GM12878 (cell line): Measurements from ENCODE around the gene TRAIP. TPM values are rescaled to one million over a fixed set of nuclear protein-coding genes. Genes with fewer than 3 reads are reported as not detected.

Experiments
- ATAC-seq: fragments of 200-7000 bp; cut with Tn5 transposase; 3 replicates; pipeline ENCODE4 v1.9.1; 2020; ENCODE audit warnings: mild to moderate bottlenecking, moderate library complexity
- BruUV-seq: library from RNA; stranded (reverse); fragments of 400-500 nt; replicated peaks from 2 replicates; lab custom pipeline; 2021; lab: Mats Ljungman, UMichigan
- CTCF ChIA-PET: fragments of 300-600 bp; sonication (Branson Sonifier 250); formaldehyde crosslinking; extraction: SDS; loops from one replicate; lab custom pipeline; 2021; ENCODE audit warnings: inconsistent platforms; lab: Yijun Ruan, JAX
- POLR2A ChIA-PET: fragments of 350-600 bp; formaldehyde crosslinking; extraction: SDS; loops from one replicate; lab custom pipeline; 2021; ENCODE audit warnings: inconsistent platforms; lab: Charles Lee
- RAD21 ChIA-PET: fragments of 300-600 bp; sonication (Branson Sonifier 250); formaldehyde crosslinking; loops from one replicate; lab custom pipeline; 2023; ENCODE audit warnings: antibody characterized with exemption; ENCODE audit not compliant: unreplicated experiment; lab: Charles Lee
- SMC1A ChIA-PET: fragments of 300-600 bp; sonication (Branson Sonifier 250); formaldehyde crosslinking; loops from one replicate; lab custom pipeline; 2023; ENCODE audit not compliant: unreplicated experiment, uncharacterized antibody; lab: Charles Lee
- DNase-seq: peaks from one replicate; pipeline ENCODE4 v3.0.0-alpha.2; 2011; ENCODE audit warnings: low read depth, low spot score
- FAIRE-seq: peaks from 3 replicates; lab custom pipeline; 2011; peaks lifted over from hg19 to GRCh38; lab: Jason Lieb, UNC
- H2AFZ ChIP-seq: 2 replicates; pipeline ENCODE4 v1.6.0; 2011; ENCODE audit warnings: low read depth, low read length, control low read depth; ENCODE audit not compliant: control insufficient read depth
- H3K27ac ChIP-seq: 2 replicates; pipeline ENCODE4 v1.5.1; 2011; ENCODE audit warnings: control low read depth; ENCODE audit not compliant: control insufficient read depth, insufficient read depth
- H3K27me3 ChIP-seq, 2 experiments: replicated peaks in 1 of 2; 2 replicates each; pipeline versions ENCODE4 v1.6.0 to v1.6.1; 2011; ENCODE audit warnings: low read length in 1 of 2; ENCODE audit not compliant: control insufficient read depth in 2 of 2, insufficient read depth in 2 of 2
- H3K36me3 ChIP-seq, 2 experiments: 2 replicates each; pipeline ENCODE4 v1.5.1; 2011; ENCODE audit warnings: low read length in 1 of 2; ENCODE audit not compliant: control insufficient read depth in 2 of 2, insufficient read depth in 2 of 2
- H3K4me1 ChIP-seq: 2 replicates; pipeline ENCODE4 v1.6.1; 2011; ENCODE audit warnings: mild to moderate bottlenecking, low read length, moderate library complexity, mixed read lengths; ENCODE audit not compliant: control insufficient read depth, insufficient read depth
- H3K4me2 ChIP-seq: 2 replicates; pipeline ENCODE4 v1.6.0; 2011; ENCODE audit warnings: control low read depth; ENCODE audit not compliant: control insufficient read depth, insufficient read depth
- H3K4me3 ChIP-seq: fragments of 200-600 bp; sonication (generic); 2 replicates; pipeline ENCODE4 v1.5.1; 2016
- H3K79me2 ChIP-seq: 2 replicates; pipeline ENCODE4 v1.6.0; 2011; ENCODE audit warnings: low read length; ENCODE audit not compliant: control insufficient read depth, insufficient read depth
- H3K9ac ChIP-seq: 2 replicates; pipeline ENCODE4 v1.8.0; 2011; ENCODE audit warnings: low read length, control low read depth, mixed read lengths; ENCODE audit not compliant: control insufficient read depth, insufficient read depth
- H3K9me3 ChIP-seq: replicated peaks from 3 replicates; pipeline ENCODE4 v1.5.1; 2011; ENCODE audit warnings: mild to moderate bottlenecking, low read length; ENCODE audit not compliant: control insufficient read depth, insufficient read depth
- H4K20me1 ChIP-seq: 2 replicates; pipeline ENCODE4 v1.6.0; 2011; ENCODE audit not compliant: control insufficient read depth, insufficient read depth
- ATF2 ChIP-seq: IDR thresholded peaks from 2 replicates; pipeline ENCODE4 v1.6.1; 2012; ENCODE audit warnings: low read length, inconsistent platforms
- CHD1 ChIP-seq: IDR thresholded peaks from 2 replicates; pipeline ENCODE4 v1.6.1; 2012; ENCODE audit warnings: low read depth, low read length, improper control_type of control experiment
- IRF4 ChIP-seq: IDR thresholded peaks from 2 replicates; pipeline ENCODE4 v1.6.1; 2011; ENCODE audit warnings: low read depth, low read length
- KDM1A ChIP-seq: fragments of 200-600 bp; sonication (generic); IDR thresholded peaks from 2 replicates; pipeline ENCODE4 v1.6.1; 2016; ENCODE audit warnings: borderline replicate concordance
- KLF5 ChIP-seq: fragments of 450-650 bp; IDR thresholded peaks from 2 replicates; pipeline ENCODE4 v1.6.1; 2014; ENCODE audit warnings: mild to moderate bottlenecking; ENCODE audit not compliant: partially characterized antibody
- MEF2B ChIP-seq: fragments of 450-650 bp; IDR thresholded peaks from 2 replicates; pipeline ENCODE4 v1.6.1; 2018; ENCODE audit warnings: mild to moderate bottlenecking, moderate library complexity; ENCODE audit not compliant: partially characterized antibody, poor library complexity, severe bottlenecking
- PAX5 ChIP-seq: IDR thresholded peaks from 2 replicates; pipeline ENCODE4 v1.6.1; 2011; ENCODE audit warnings: low read depth, low read length, borderline replicate concordance
- PAX8 ChIP-seq: fragments of 450-650 bp; IDR thresholded peaks from 2 replicates; pipeline ENCODE4 v1.6.1; 2017; ENCODE audit warnings: mild to moderate bottlenecking, moderate library complexity
- RCOR1 ChIP-seq: conservative IDR thresholded peaks from 2 replicates; pipeline ENCODE4 v1.6.1; 2012; ENCODE audit warnings: low read depth, low read length, improper control_type of control experiment
- REST ChIP-seq: IDR thresholded peaks from 2 replicates; pipeline ENCODE4 v1.6.1; 2012; ENCODE audit warnings: mild to moderate bottlenecking, low read depth, low read length
- SUZ12 ChIP-seq: fragments of 200-600 bp; sonication (generic); IDR thresholded peaks from one replicate; pipeline ENCODE4 v1.6.1; 2018; ENCODE audit warnings: antibody characterized with exemption, mild to moderate bottlenecking; ENCODE audit not compliant: unreplicated experiment
- TAF1 ChIP-seq: IDR thresholded peaks from 2 replicates; pipeline ENCODE4 v1.6.1; 2011; ENCODE audit warnings: mild to moderate bottlenecking, low read depth, low read length, borderline replicate concordance
- TARDBP ChIP-seq: IDR thresholded peaks from 2 replicates; pipeline ENCODE4 v1.6.1; 2016; ENCODE audit warnings: borderline replicate concordance
- YY1 ChIP-seq: IDR thresholded peaks from 2 replicates; pipeline ENCODE4 v1.6.1; 2011; ENCODE audit warnings: low read depth, mild to moderate bottlenecking, low read length
- ZNF217 ChIP-seq: fragments of 450-650 bp; IDR thresholded peaks from 2 replicates; pipeline ENCODE4 v1.6.1; 2017; ENCODE audit warnings: antibody characterized with exemption, mild to moderate bottlenecking
- WGBS: methylation state at CpG from one replicate; pipeline ENCODE4 v1.1.6; 2016; ENCODE audit warnings: low lambda C conversion rate; ENCODE audit not compliant: insufficient replicate concordance, insufficient coverage; ENCODE audit errors: missing lambda C conversion rate; 5-methylcytosine and 5-hydroxymethylcytosine counted together
- in situ Hi-C: fragments of 300-500 bp; cut with MboI; formaldehyde crosslinking; loops from 9 replicates; pipeline ENCODE4 v1.14.3; 2018; ENCODE audit warnings: mixed read lengths
- intact Hi-C: fragments of 100-400 bp; cut with micrococcal nuclease; formaldehyde crosslinking; loops from one replicate; pipeline ENCODE4 v1.14.2; 2022; ENCODE audit not compliant: unreplicated experiment
- polyA plus RNA-seq, 11 experiments: library from polyadenylated mRNA; depleted of rRNA in 4 of 11; unstranded in 6 of 11; stranded (reverse) in 5 of 11; fragments of >200 nt; fragmentation: Nextera tagmentation in 4 of 11; fragmentation: Illumina TruSeq in 1 of 11; extraction: Ambion mirVana in 4 of 11; extraction: Trizol in 1 of 11; gene quantifications; 1 replicate in 1 of 11; 2 replicates in 10 of 11; pipeline versions ENCODE4 v1.2.1 to v1.2.3, GENCODE V29; 2011 to 2016; ENCODE audit warnings: inconsistent platforms in 2 of 11, missing spikeins in 2 of 11, low read depth in 1 of 11
- total RNA-seq, 4 experiments: library from RNA; depleted of rRNA in 3 of 4; stranded (reverse); fragments of >200 nt in 3 of 4; fragmentation: Illumina TruSeq in 1 of 4; extraction: Trizol in 1 of 4; gene quantifications; 2 replicates each; pipeline versions ENCODE4 v1.2.1 to v1.2.3, GENCODE V29; 2013 to 2021
- TF ChIP-seq, protein P1 (sequence below): IDR thresholded peaks from 2 replicates; pipeline ENCODE4 v1.6.1; 2011; ENCODE audit warnings: low read depth, low read length, improper control_type of control experiment, borderline replicate concordance

The TRAIP gene
- total and polyA plus RNA-seq, 10 of the 15 experiments (the other 5 are each of a cell fraction or from before 2014, with no cell fraction given) = 15.9 to 37.0 (median 23.1) TPM

GRCh38 chr3:49787182-49787464 is 69.2 kb downstream of the TRAIP start (continued):
- TF ChIP-seq REST (no peak), RCOR1 (no peak), ATF2 (no peak)

DNA sequence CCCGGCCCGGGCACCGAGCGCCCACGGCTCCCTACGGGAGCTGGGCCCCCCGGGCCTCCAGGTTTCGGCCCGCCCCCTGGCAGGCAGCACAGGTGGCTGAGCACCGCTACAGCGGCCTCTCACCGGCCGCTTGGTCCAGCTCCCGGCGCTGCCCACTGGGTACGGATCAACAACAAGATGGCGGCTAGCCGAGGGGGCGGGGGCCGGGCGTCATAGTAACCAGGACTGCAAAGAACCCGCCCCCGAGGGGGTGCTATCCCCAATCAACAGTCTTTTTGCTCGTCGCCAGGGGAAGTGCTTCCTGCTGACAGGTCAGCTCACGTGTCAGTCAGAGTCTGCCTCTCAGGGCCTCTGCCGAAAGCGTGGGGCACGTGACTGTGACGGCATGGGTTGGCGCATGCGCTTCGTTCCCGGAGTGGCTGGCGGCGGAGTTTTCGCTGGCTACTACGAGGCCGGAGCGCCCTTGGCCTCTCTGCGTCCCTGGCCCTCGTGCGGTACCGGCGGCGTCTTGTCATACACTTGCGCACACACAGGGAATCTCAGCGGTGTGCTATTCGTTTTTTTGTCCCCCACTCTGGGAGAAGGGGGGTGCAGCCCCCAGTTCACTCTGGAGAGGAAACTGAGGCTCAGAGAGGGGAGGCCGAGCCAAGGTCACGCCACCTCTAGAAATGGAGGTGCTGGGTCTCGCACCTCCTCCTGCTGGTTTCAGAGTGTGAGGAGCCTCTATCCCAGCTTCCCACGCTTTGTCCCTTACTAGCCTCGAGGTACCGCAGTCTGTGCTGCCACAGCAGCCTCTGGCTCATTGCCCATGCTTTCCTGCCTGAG is 69.8 kb downstream of the TRAIP start, which contains the start of gene IP6K1:
Gene IP6K1, minus strand, starts transcription at position 186 of the 825 bp plus-strand sequence. CDS start 38,502 bp downstream, outside the sequence.
- WGBS = 2% methylated on average over 49 of the region's 55 CpGs
- H3K4me2 ChIP-seq = peak within 1 kb of the TSS; percentile 75
- H3K4me3 ChIP-seq = peak within 1 kb of the TSS; percentile 96
- SMC1A ChIA-PET = interaction anchor here (0.6 to 1.3 kb wide), 2 partner anchors 13 to 20 kb away, joined by 3 read pairs; partner anchors contain the start of gene CDHR4
- H3K36me3 ChIP-seq = no peaks in the 10 kb centered on the region
- POLR2A ChIA-PET = interaction anchor here (0.6 to 3.0 kb wide), 6 partner anchors 17 to 284 kb away, joined by 3 to 15 read pairs (median 3); partner anchors contain the start of genes INKA1 and TRAIP
- peaks cover 9% of the 10 kb centered on the region for H3K4me1 ChIP-seq
- H3K9me3 ChIP-seq = no peaks in the 10 kb centered on the region
- H3K27me3 ChIP-seq = no peaks in the 10 kb centered on the region
- intact Hi-C loops (loop anchor here (5.0 kb wide), 1 partner anchor 64 kb away; the partner anchor contains the start of gene GMPPB), in situ Hi-C loops (no loop called here)
- H3K27ac ChIP-seq = peak within 1 kb of the TSS; percentile 62
- FAIRE-seq = peak; percentile 100
- H2AFZ ChIP-seq = peak within 1 kb of the TSS; percentile 80
- no TSS peak for BruUV-seq
- RAD21 ChIA-PET = interaction anchor here (0.5 to 2.5 kb wide), 7 partner anchors 17 to 961 kb away, joined by 3 to 14 read pairs (median 4); partner anchors contain the start of genes INKA1 and UBA7
- H3K9ac ChIP-seq = peak within 1 kb of the TSS; percentile 87
- CTCF ChIA-PET = interaction anchor here (0.5 to 2.0 kb wide), 9 partner anchors 16 to 295 kb away, joined by 3 to 9 read pairs (median 4); partner anchors contain the start of genes INKA1, MON1A and UBA7
- peak; percentile 99 for DNase-seq
- ATAC-seq = peak; percentile 99
- no peaks in the 10 kb centered on the region for H4K20me1 ChIP-seq
- H3K79me2 ChIP-seq = peaks cover 25% of the 10 kb centered on the region
- TF ChIP-seq PAX5 (peak; percentile 92), PAX8 (no peak), RCOR1 (no peak), TAF1 (0 out of 2 replicates have a peak, but pooled peaks have one; percentile 32), YY1 (peak; percentile 95), SUZ12 (no peak), KLF5 (peak; percentile 24), ZNF217 (no peak), KDM1A (no peak), MEF2B (peak; percentile 64), IRF4 (no peak), CHD1 (no peak), TARDBP (no peak; the same call in 1 of the 2 replicates)
- TF ChIP-seq, protein P1, sequence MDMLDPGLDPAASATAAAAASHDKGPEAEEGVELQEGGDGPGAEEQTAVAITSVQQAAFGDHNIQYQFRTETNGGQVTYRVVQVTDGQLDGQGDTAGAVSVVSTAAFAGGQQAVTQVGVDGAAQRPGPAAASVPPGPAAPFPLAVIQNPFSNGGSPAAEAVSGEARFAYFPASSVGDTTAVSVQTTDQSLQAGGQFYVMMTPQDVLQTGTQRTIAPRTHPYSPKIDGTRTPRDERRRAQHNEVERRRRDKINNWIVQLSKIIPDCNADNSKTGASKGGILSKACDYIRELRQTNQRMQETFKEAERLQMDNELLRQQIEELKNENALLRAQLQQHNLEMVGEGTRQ = peak; percentile 97
